Placental epithelial cell (primary cell): ENCODE measurements around the gene TSPAN1. TPM values are rescaled to one million over a fixed set of nuclear protein-coding genes. Genes with fewer than 3 reads are reported as not detected.

Experiments
- small RNA-seq: library from RNA; depleted of rRNA; stranded (forward); fragments of <200 nt; gene quantifications from one replicate; pipeline ENCODE3, GENCODE V24; 2012
- total RNA-seq: library from RNA; depleted of rRNA; stranded (reverse); fragments of >200 nt; gene quantifications from 2 replicates; pipeline ENCODE4 v1.2.3, GENCODE V29; 2012

The TSPAN1 gene
- total RNA-seq, result 2.0 and 8.6 TPM in 2 replicates

DNA sequence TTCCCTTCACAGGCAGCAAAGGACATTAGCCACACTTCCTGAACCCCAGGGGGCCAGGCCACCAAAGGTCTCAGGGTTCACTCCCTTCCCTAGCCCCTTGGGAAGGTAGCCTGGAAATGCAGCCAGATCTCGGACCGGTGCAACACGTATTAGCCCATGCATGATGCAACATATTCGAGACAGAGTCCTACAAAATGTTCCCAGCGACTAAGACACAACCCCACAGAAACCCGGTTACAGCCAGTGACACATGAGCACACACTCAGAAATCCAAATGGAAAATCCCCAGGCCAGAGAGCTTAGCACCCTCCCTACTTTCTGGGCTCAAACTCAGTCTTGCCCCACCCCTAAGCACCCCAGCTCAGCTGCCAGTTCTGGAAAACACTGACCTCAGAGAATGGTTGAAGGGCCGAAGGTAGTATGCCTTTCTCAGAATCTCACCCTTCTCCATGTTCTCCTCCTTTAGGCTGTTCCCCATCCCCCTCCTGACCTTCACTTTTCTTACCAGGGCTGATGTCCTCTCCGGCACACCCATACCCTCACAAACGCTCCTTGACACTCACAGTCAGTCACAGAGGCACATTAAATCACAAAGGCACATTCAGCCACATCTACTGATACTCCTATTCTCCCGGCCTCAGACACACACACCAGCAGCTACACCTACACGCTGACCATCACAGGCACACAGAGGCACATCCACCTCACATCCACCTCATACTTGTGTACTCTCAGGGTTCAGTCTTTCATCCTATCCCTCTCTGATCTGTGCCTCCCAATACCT, at the start of gene TSPAN1:
TSS of gene TSPAN1 (plus strand) at position 640 of the 784 bp plus-strand sequence. CDS start 6,021 bp downstream, outside the sequence.

DNA sequence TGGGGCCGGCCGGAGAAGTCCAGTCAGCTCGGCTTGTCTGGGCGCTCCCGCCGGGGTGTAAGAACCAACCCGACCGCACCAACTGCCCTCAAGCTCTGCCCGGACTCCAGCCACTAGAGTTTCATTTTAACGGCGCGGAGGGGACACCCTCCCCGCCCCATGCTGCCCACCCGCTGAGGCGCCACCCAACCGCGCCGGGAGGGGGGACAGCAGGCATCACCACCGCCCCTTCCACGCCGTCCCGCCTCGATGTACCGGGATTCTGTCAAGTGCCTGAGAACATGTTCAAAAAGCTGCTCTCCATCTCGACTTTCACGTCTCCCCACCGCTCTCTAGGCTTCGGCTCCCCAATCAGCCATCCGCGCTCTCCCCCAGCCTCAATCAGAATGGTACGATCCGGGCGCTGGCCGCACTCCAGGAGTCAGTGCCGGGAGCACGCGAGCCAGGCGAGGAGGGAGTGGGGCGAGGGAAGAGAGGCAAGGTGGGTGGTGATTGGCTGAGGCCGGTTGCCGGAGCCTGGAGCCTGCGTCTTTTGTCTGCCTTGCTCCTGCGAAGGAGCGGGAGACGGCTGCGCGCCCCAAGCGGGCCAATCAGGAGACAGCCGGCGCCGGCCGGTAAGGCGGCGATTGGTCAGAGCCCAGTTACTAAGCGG, 42.2 kb upstream of the TSPAN1 start, which contains the start of gene PIK3R3:
TSS of gene PIK3R3 (minus strand) at position 101 of the 652 bp plus-strand sequence. CDS start 677 bp downstream, outside the sequence.

DNA sequence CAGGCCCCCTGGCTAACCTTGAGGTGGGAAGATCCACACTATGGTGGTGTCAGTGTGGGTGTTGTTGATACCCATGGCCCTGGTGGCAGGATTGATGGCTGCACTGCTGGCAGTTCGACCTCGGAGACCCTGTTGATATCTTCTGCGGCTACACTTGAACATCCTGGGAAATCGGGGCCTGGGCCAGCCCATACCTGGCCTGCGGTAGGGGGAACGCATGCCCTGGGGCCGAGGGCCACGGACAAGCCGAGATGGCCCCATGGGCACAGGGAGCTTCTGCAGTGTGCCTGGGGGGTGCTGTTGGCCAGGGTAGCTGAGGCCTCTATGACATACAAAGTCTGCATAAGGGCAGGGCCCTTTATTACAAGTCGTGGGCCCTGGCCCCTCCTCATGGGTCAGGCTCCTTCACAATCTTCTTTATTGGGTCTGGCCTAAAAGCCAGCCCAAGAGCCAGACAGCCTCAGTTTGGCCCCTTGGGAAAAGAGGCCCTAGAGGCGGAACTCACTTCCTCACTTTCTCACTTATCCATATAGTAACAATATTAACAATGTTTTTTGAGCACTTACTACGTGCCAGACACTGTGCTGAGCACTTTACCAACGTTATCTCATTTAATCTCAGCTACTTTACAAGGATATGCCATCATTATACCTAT, 1.5 kb downstream of the TSPAN1 start, which contains the start of gene P3R3URF:
TSS of gene P3R3URF (minus strand) at position 278 of the 655 bp plus-strand sequence. CDS start at position 261, 17 bp downstream.

DNA sequence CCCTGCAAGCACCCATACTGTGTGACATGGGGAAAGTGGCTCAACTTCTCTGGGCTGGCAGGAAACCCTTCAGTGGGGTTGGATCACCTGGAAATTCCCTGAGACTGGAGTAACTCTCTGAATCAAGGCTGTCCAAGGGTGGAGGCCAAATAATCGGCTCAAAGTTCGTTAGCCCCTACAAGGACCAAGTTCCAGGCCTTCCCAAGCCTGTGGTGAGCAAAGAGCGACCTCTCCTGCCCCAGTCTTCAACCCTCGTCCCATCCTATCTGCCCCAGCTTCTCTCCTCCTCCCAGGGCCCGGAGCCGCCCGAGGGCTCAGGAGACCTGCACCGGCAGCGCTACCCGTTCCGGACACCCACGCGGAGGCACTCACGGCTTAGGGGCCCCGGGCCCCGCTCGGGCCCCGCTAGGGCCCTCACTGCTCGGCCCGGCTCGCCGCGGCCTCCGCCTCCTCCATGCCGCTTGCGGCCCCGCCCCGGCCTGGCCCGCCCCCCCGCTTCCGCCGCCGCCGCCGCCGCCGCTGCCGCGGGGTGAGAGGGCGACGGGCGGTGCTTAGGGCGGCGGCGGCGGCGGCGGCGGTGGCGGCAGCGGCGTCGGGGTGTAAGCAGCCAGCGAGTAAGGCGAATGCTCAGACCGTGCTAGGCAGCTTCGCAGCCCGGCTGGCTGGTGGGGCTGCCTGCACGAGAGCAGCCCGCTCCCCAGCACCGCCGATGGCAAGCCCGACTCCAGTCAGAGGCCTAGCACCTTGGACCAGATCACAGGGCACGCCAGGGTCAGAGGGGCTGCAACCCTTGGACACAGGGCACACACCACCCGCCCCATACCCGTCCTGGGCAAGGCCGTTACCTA, 23.3 kb downstream of the TSPAN1 start, which contains the start of gene POMGNT1:
TSS of gene POMGNT1 (minus strand) at position 471 of the 848 bp plus-strand sequence. CDS start 613 bp downstream, outside the sequence.

Small RNAs within 50 kb of the gene (small RNA-seq; reads per million reads assigned to genes)
- gene AL672043.1, result not detected

Other genes with a start within 250 kb of the TSPAN1 start
- gene PIK3R3, start 42.5 kb upstream of the TSPAN1 start, total RNA-seq, result 11.4 and 11.5 TPM in 2 replicates
- not detected in 2 replicates for gene P3R3URF, start 1.4 kb downstream of the TSPAN1 start, total RNA-seq
- 56.9 and 85.1 TPM in 2 replicates for gene POMGNT1, start 23.3 kb downstream of the TSPAN1 start, total RNA-seq
- 1.4 and 2.4 TPM in 2 replicates for gene LURAP1, start 28.2 kb downstream of the TSPAN1 start, total RNA-seq
- gene RAD54L, start 72.7 kb downstream of the TSPAN1 start, total RNA-seq, result 3.1 and 3.3 TPM in 2 replicates
- 167 and 184 TPM in 2 replicates for gene LRRC41, start 128.5 kb downstream of the TSPAN1 start, total RNA-seq
- gene UQCRH, start 128.6 kb downstream of the TSPAN1 start, total RNA-seq, result 239 and 344 TPM in 2 replicates
- 20.0 and 26.6 TPM in 2 replicates for gene NSUN4, start 165.7 kb downstream of the TSPAN1 start, total RNA-seq
- 10.5 and 15.3 TPM in 2 replicates for gene FAAH, start 219.2 kb downstream of the TSPAN1 start, total RNA-seq